Measurements from ENCODE around the gene DISP3. TPM values are rescaled to one million over a fixed set of nuclear protein-coding genes. Genes with fewer than 3 reads are reported as not detected.

DISP3 gene
- total RNA-seq, 4 donors from 2014 or later = not detected

- intact Hi-C loops (cut with DNase I) = no loop called here
- TF ChIP-seq POLR2A (IDR thresholded peaks at IDR 0.05) (no peak), CTCF (IDR thresholded peaks at IDR 0.05) (no peak)
- H3K27ac ChIP-seq = no peak overlapping the region
- DNase-seq = no peak
- H3K4me3 ChIP-seq (replicated peaks in 1 of 3) = no peak overlapping the region
- no peaks in the 10 kb centered on the region for H3K27me3 ChIP-seq
- no peaks in the 10 kb centered on the region for H3K9me3 ChIP-seq
- H3K36me3 ChIP-seq = no peaks in the 10 kb centered on the region
- no peaks in the 10 kb centered on the region for H3K4me1 ChIP-seq
- 60 to 63% methylated on average over 12 of the region's 12 CpGs for WGBS, 2 donors
Measured at GRCh38 chr1:11486231-11487009, 7.5 kb downstream of the DISP3 start.

GRCh38 chr1:11487196-11487751 is 8.3 kb downstream of the DISP3 start:
- TF ChIP-seq POLR2A (IDR thresholded peaks at IDR 0.05) = no peak
- no peak for TF ChIP-seq CTCF (IDR thresholded peaks at IDR 0.05)
- 38 to 39% methylated on average over 9 to 10 of the region's 10 CpGs for WGBS, 2 donors

GRCh38 chr1:11488201-11488770 is 9.3 kb downstream of the DISP3 start:
- intact Hi-C loops (cut with DNase I) = no loop called here
- Histone ChIP-seq H3K27ac (no peak overlapping the region), H3K9me3 (no peaks in the 10 kb centered on the region), H3K27me3 (no peaks in the 10 kb centered on the region), H3K4me3 (replicated peaks in 1 of 3) (no peak overlapping the region), H3K4me1 (no peaks in the 10 kb centered on the region), H3K36me3 (no peaks in the 10 kb centered on the region)
- TF ChIP-seq POLR2A (IDR thresholded peaks at IDR 0.05) (no peak), CTCF (IDR thresholded peaks at IDR 0.05) (no peak)
- WGBS, 2 donors = 68 to 78% methylated on average over 5 to 9 of the region's 9 CpGs
- no peak for DNase-seq

More at GRCh38 chr1:11487196-11487751, 8.3 kb downstream of the DISP3 start:
- DNase-seq = no peak
- intact Hi-C loops (cut with DNase I) = no loop called here
- Histone ChIP-seq H3K9me3 (no peaks in the 10 kb centered on the region), H3K4me3 (replicated peaks in 1 of 3) (no peak overlapping the region), H3K27ac (no peak overlapping the region), H3K4me1 (no peaks in the 10 kb centered on the region), H3K36me3 (no peaks in the 10 kb centered on the region), H3K27me3 (no peaks in the 10 kb centered on the region)

GRCh38 chr1:11488966-11489625 is 10.1 kb downstream of the DISP3 start:
- Histone ChIP-seq H3K27me3 (no peaks in the 10 kb centered on the region), H3K36me3 (no peaks in the 10 kb centered on the region), H3K27ac (no peak overlapping the region), H3K4me1 (no peaks in the 10 kb centered on the region), H3K4me3 (replicated peaks in 1 of 3) (no peak overlapping the region), H3K9me3 (no peaks in the 10 kb centered on the region)
- intact Hi-C loops (cut with DNase I) = no loop called here
- DNase-seq = no peak
- 73 to 78% methylated on average over 7 to 11 of the region's 11 CpGs for WGBS, 2 donors
- no peak for TF ChIP-seq CTCF (IDR thresholded peaks at IDR 0.05)
- no peak for TF ChIP-seq POLR2A (IDR thresholded peaks at IDR 0.05)

Measured in thyroid gland (tissue), 4 donors.